Measurements from ENCODE around the gene TRPV2. TPM values are rescaled to one million over a fixed set of nuclear protein-coding genes. Genes with fewer than 3 reads are reported as not detected.

The TRPV2 gene
- total RNA-seq, 1 experiment from 2014 or later: 0.41 TPM

DNA sequence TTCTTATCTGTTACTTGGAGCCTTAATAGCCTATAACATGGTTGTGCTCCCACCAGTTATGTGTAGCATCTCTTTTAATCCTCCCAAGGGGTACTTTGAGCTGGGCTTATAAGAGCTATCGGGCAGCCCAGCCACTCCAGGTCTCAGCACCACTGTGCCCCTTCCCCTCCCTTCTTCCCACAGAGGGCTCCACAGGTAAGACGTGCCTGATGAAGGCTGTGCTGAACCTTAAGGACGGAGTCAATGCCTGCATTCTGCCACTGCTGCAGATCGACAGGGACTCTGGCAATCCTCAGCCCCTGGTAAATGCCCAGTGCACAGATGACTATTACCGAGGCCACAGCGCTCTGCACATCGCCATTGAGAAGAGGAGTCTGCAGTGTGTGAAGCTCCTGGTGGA is 7.0 kb downstream of the TRPV2 start:
- POLR2A ChIA-PET: interaction anchor here (2.3 kb wide), 1 partner anchor 16 kb away, joined by 9 read pairs; no protein-coding TSS in a partner anchor
- H3K27me3 ChIP-seq (replicated peaks; ENCODE audit: control insufficient read depth, insufficient read depth, low read length): no peaks in the 10 kb centered on the region; the same call in 1 of the 2 replicates

DNA sequence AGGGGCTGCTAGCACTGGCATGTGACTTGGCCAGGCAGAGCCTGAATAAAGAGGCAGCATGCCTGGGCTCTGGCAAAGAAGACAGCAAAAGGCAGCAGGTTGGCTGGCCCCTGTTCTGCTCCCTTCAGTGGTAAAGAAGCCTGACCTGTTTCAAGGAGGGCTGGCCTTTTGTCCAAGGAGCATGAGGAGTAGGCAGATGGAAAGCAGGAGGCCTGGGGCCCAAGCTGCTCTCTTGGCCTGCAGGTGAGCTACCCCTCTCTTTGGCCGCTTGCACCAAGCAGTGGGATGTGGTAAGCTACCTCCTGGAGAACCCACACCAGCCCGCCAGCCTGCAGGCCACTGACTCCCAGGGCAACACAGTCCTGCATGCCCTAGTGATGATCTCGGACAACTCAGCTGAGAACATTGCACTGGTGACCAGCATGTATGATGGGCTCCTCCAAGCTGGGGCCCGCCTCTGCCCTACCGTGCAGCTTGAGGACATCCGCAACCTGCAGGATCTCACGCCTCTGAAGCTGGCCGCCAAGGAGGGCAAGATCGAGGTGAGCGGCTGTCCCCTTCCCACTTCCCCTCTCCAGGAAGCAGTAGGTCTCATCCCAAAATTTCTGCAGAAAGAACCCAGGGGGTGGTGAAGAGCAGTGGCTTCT is 8.0 kb downstream of the TRPV2 start:
- Mint-ChIP-seq H3K36me3 (ENCODE audit: insufficient read depth, unreplicated experiment) (no peaks in the 10 kb centered on the region), H3K27ac (ENCODE audit: unreplicated experiment) (no peak overlapping the region), H3K4me3 (ENCODE audit: unreplicated experiment) (no peak overlapping the region), H3K27me3 (ENCODE audit: insufficient read depth, unreplicated experiment) (no peaks in the 10 kb centered on the region), H3K4me1 (ENCODE audit: low read depth, unreplicated experiment) (no peaks in the 10 kb centered on the region), H3K9me3 (ENCODE audit: unreplicated experiment) (no peaks in the 10 kb centered on the region)
- H3K27me3 ChIP-seq (replicated peaks; ENCODE audit: control insufficient read depth, insufficient read depth, low read length): no peaks in the 10 kb centered on the region
- no peak for DNase-seq
- ChIA-PET CTCF (no interaction called here), POLR2A (interaction anchor here (2.3 kb wide), 1 partner anchor 15 kb away, joined by 9 read pairs; no protein-coding TSS in a partner anchor)
- intact Hi-C loops (cut with micrococcal nuclease; ENCODE audit: unreplicated experiment): no loop called here
- no peak overlapping the region for H3K4me3 ChIP-seq (ENCODE audit: low read depth, low read length)
- H3K9me3 ChIP-seq: no peaks in the 10 kb centered on the region
- no peaks in the 10 kb centered on the region for H3K36me3 ChIP-seq (ENCODE audit: control insufficient read depth, insufficient read depth, low read length)
- BruUV-seq (replicated peaks): no TSS peak
- peaks cover 5% of the 10 kb centered on the region for H3K4me1 ChIP-seq
- TF ChIP-seq, protein P1, sequence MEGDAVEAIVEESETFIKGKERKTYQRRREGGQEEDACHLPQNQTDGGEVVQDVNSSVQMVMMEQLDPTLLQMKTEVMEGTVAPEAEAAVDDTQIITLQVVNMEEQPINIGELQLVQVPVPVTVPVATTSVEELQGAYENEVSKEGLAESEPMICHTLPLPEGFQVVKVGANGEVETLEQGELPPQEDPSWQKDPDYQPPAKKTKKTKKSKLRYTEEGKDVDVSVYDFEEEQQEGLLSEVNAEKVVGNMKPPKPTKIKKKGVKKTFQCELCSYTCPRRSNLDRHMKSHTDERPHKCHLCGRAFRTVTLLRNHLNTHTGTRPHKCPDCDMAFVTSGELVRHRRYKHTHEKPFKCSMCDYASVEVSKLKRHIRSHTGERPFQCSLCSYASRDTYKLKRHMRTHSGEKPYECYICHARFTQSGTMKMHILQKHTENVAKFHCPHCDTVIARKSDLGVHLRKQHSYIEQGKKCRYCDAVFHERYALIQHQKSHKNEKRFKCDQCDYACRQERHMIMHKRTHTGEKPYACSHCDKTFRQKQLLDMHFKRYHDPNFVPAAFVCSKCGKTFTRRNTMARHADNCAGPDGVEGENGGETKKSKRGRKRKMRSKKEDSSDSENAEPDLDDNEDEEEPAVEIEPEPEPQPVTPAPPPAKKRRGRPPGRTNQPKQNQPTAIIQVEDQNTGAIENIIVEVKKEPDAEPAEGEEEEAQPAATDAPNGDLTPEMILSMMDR (IDR thresholded peaks at IDR 0.05; ENCODE audit: insufficient read depth in 1 of 2, low read depth in 1 of 2, low read length in 1 of 2, severe bottlenecking in 1 of 2, unreplicated experiment in 1 of 2): no peak

More for the DNA sequence above, 7.0 kb downstream of the TRPV2 start:
- no peaks in the 10 kb centered on the region for H3K9me3 ChIP-seq
- no TSS peak for BruUV-seq (replicated peaks)
- TF ChIP-seq, protein P1 (IDR thresholded peaks at IDR 0.05; ENCODE audit: insufficient read depth in 1 of 2, low read depth in 1 of 2, low read length in 1 of 2, severe bottlenecking in 1 of 2, unreplicated experiment in 1 of 2): no peak
- no peak for DNase-seq
- Mint-ChIP-seq H3K4me1 (ENCODE audit: low read depth, unreplicated experiment) (no peaks in the 10 kb centered on the region), H3K27ac (ENCODE audit: unreplicated experiment) (no peak overlapping the region), H3K27me3 (ENCODE audit: insufficient read depth, unreplicated experiment) (no peaks in the 10 kb centered on the region), H3K9me3 (ENCODE audit: unreplicated experiment) (no peaks in the 10 kb centered on the region), H3K4me3 (ENCODE audit: unreplicated experiment) (no peak overlapping the region), H3K36me3 (ENCODE audit: insufficient read depth, unreplicated experiment) (no peaks in the 10 kb centered on the region)
- intact Hi-C loops (cut with micrococcal nuclease; ENCODE audit: unreplicated experiment): no loop called here
- no peaks in the 10 kb centered on the region for H3K36me3 ChIP-seq (ENCODE audit: control insufficient read depth, insufficient read depth, low read length)
- no peak overlapping the region for H3K4me3 ChIP-seq (ENCODE audit: low read depth, low read length)
- CTCF ChIA-PET: interaction anchor here (0.7 to 0.9 kb wide), 3 partner anchors 8 to 126 kb away, joined by 3 to 5 read pairs (median 4); no protein-coding TSS in a partner anchor
- H3K4me1 ChIP-seq: peaks cover 10% of the 10 kb centered on the region

DNA sequence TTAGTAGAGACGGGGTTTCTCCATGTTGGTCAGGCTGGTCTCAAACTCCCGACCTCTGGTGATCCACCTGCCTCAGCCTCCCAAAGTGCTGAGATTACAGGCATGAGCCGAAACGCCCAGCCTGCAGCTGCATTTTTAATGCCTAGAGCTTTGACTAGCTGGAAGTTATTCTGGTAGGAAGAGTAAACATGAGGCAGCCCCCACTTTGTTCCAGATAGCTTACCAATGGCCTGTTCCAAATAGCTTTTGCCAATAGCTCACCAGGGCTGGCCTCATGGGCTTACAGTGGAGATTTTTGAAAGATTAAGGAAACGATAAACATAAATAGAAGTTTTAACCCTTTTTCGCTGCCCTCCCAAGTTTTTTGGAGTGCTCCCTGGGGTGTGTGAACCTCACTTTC is 9.8 kb downstream of the TRPV2 start:
- ChIA-PET CTCF (interaction anchor here (1.1 kb wide), 1 partner anchor 13 kb away, joined by 3 read pairs; no protein-coding TSS in a partner anchor), POLR2A (interaction anchor here (1.3 kb wide), 1 partner anchor 13 kb away, joined by 3 read pairs; no protein-coding TSS in a partner anchor)
- Mint-ChIP-seq H3K27ac (ENCODE audit: unreplicated experiment) (no peak overlapping the region), H3K4me1 (ENCODE audit: low read depth, unreplicated experiment) (no peaks in the 10 kb centered on the region), H3K36me3 (ENCODE audit: insufficient read depth, unreplicated experiment) (no peaks in the 10 kb centered on the region), H3K4me3 (ENCODE audit: unreplicated experiment) (no peak overlapping the region), H3K27me3 (ENCODE audit: insufficient read depth, unreplicated experiment) (no peaks in the 10 kb centered on the region), H3K9me3 (ENCODE audit: unreplicated experiment) (no peaks in the 10 kb centered on the region)
- H3K4me3 ChIP-seq (ENCODE audit: low read depth, low read length): no peak overlapping the region
- no TSS peak for BruUV-seq (replicated peaks)
- intact Hi-C loops (cut with micrococcal nuclease; ENCODE audit: unreplicated experiment): no loop called here
- no peaks in the 10 kb centered on the region for H3K27me3 ChIP-seq (replicated peaks; ENCODE audit: control insufficient read depth, insufficient read depth, low read length)
- H3K9me3 ChIP-seq: no peaks in the 10 kb centered on the region
- no peaks in the 10 kb centered on the region for H3K4me1 ChIP-seq
- TF ChIP-seq, protein P1 (IDR thresholded peaks at IDR 0.05; ENCODE audit: insufficient read depth in 1 of 2, low read depth in 1 of 2, low read length in 1 of 2, severe bottlenecking in 1 of 2, unreplicated experiment in 1 of 2): no peak
- DNase-seq: no peak
- H3K36me3 ChIP-seq (ENCODE audit: control insufficient read depth, insufficient read depth, low read length): no peaks in the 10 kb centered on the region
